Measurements from ENCODE around the gene ANAPC4.

DNA sequence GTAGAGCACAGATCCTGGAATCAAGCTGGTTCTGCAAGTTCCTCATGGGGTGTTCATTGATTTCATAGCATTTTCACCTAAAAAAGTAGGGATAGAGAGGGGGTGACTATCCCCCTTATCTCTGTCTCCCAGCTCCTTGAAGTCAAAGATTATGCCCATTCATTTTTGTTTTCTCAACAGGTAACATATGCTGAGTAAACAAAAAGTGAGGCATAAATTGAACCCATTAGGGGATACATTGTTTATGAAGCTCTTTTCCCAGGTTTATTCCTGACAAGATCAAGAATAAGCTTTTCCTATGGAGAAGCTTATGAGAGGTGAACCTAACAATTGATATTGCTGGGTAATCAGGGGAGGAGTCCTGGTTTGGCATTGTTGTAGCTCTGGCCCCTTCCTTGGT, 9.2 kb upstream of the ANAPC4 start:
- TF ChIP-seq CTCF (IDR thresholded peaks at IDR 0.05; ENCODE audit: insufficient read depth, low read depth, low read length) (no peak), EZH2 (IDR thresholded peaks at IDR 0.05; ENCODE audit: insufficient read depth, low read length) (no peak)
